ENCODE measurements around the gene PHYHD1.

- TF ChIP-seq POLR2AphosphoS5 (IDR thresholded peaks at IDR 0.05; ENCODE audit: low read depth, low read length) = no peak
- no peak for TF ChIP-seq POLR2A (IDR thresholded peaks at IDR 0.05; ENCODE audit: low read depth, low read length)
- no peak for TF ChIP-seq TAF1 (IDR thresholded peaks at IDR 0.05; ENCODE audit: borderline replicate concordance, low read depth, low read length)
Observed at GRCh38 chr9:128987805-128988204, 67.0 kb downstream of the PHYHD1 start.

All from GM12892 (cell line).